GM12865 (cell line): ENCODE data around the gene FAM13A.

Experiments
- DNase-seq: peaks from one replicate; pipeline ENCODE4 v3.0.0; 2010; ENCODE audit warnings: low read depth
- H3K4me3 ChIP-seq: 2 replicates; pipeline ENCODE4 v1.5.1; 2011; ENCODE audit warnings: mild to moderate bottlenecking, low read depth, low read length, control low read depth
- TF ChIP-seq, protein P1 (sequence below): IDR thresholded peaks from 2 replicates; pipeline ENCODE4 v1.5.1; 2011; ENCODE audit warnings: low read length, control low read depth, low read depth, inconsistent platforms; ENCODE audit not compliant: insufficient read depth; ENCODE audit errors: missing control alignments

Gene FAM13A

DNA sequence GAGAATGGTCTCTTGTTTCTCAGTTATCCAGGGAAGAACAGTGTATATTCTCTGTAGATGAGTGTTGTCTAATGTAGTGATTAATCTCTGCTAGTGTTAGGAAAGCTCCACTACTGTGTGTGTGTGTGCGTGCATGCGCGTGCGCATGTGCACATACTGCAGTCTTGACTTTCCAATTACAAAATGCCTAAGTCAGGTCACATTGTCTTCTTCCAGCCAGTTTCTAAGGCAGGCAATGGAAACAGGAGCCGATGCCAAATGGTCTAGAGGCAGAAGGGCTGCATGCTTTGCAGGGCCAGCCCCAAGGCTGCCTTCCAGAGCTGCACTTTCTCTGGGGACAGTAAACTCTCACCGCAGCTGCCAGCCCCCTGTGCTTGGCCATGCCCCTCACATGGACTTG, 328.8 kb downstream of the FAM13A start:
- TF ChIP-seq, protein P1, sequence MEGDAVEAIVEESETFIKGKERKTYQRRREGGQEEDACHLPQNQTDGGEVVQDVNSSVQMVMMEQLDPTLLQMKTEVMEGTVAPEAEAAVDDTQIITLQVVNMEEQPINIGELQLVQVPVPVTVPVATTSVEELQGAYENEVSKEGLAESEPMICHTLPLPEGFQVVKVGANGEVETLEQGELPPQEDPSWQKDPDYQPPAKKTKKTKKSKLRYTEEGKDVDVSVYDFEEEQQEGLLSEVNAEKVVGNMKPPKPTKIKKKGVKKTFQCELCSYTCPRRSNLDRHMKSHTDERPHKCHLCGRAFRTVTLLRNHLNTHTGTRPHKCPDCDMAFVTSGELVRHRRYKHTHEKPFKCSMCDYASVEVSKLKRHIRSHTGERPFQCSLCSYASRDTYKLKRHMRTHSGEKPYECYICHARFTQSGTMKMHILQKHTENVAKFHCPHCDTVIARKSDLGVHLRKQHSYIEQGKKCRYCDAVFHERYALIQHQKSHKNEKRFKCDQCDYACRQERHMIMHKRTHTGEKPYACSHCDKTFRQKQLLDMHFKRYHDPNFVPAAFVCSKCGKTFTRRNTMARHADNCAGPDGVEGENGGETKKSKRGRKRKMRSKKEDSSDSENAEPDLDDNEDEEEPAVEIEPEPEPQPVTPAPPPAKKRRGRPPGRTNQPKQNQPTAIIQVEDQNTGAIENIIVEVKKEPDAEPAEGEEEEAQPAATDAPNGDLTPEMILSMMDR = no peak
- no peak overlapping the region for H3K4me3 ChIP-seq
- no peak for DNase-seq

DNA sequence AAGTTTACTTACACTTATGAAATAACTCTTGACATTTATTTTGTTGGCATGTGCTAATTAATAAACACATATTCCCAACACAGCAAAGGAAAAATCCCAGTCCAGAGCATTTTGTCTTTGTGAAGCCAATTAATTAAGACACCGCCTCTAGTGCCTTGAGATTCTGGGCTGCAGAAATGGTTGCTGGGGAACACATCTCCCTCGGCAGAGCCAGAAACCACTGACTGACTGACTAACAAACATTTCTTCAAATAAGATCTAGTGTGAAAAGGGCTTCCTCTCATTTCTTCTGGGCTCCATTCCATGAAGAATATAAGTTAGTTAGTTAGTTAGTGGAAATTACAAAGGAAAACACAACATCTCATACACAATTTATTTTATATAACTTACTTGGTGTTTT, 331.0 kb downstream of the FAM13A start:
- DNase-seq = no peak
- TF ChIP-seq, protein P1 = no peak
- no peak overlapping the region for H3K4me3 ChIP-seq

DNA sequence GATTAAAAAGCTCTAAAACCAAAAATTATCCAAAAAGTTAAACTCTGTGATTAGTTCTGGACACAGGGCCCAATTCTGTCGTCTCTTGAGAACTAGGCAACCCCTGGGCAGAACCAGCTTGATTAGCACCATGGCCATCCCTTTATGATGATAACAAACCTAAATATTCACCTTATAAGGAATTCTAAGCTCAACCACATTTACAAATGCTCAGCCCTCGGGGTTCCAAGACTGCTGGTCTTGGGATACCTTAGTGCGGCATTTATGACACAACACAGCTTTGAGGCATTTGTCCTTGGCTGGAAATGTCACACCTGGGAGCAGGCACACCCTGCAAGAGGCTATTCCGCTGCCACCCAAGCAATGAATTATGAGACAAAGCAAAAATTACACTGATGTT, 331.8 kb downstream of the FAM13A start:
- H3K4me3 ChIP-seq = no peak overlapping the region
- DNase-seq = no peak
- TF ChIP-seq, protein P1 = no peak

DNA sequence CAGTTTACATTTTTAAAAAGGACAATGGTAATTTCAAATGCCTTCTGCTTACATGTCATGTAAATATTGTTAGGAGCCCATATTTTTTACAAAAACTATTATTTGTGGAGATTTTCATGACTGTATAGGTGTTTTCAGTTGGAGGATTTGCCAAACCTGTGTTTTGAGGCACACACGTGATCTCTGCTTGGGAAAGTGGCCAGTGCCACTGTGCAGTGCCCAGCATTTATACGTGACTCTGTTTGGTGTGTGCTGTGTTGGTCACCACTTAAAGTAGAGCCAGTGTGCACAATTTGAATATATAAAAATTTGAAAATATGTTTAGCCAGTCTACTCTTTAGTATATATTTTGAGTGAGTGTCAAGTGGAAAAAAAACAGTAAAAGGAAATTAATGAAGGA, 332.6 kb downstream of the FAM13A start:
- DNase-seq = no peak
- no peak overlapping the region for H3K4me3 ChIP-seq
- TF ChIP-seq, protein P1 = no peak

DNA sequence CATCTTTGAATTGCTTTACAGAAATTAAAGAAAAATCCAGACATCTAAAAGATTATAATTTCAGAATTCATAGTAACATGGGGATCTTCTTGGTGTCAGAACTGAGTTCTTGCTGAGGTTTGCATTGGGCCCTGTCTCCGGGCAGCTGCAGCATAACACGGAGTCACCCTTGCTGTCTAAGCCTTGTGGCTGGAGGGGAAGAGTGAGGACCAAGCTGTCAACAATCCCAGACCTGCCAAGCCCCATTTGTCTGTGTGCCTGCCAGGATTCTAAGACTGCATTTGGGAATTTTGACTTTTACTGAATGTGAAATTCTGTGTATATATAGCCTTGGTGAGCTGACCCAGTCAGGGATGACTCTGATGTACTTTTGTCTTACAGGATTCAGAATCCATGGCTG, 334.2 kb downstream of the FAM13A start:
- TF ChIP-seq, protein P1 = no peak

DNA sequence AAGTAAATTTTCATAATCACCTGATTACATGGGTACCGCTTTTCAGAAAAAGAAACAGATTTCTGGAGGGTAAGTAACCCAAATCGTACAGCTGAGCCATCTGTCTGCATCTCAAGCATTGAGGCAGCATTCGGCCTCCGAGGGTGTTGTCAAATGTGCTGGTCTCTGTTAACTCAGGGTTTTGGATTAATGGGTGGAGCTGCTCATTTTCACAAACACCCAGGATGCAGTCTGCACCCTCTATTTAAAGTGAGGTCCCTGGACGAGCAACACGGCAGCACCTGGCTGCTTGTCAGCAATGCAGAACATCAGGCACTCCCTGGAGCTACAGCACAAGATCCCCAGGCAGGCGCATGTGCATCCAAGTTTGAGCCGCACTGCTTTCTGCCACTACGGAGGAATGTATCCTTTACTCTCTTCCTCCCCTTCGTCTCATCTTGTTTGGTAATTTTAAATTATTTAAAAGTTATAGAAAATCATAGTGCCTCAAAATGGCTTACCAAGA, 334.7 kb downstream of the FAM13A start:
- no peak overlapping the region for H3K4me3 ChIP-seq
- TF ChIP-seq, protein P1 = no peak
- DNase-seq = no peak

More for the DNA sequence above, 334.2 kb downstream of the FAM13A start:
- no peak for DNase-seq
- no peak overlapping the region for H3K4me3 ChIP-seq
